ENCODE measurements around the gene RAB35.
A peak's percentile ranks its signal among the peaks of the same experiment; 100 is the strongest.

GRCh38 chr12:120116792-120117651 lies 469 bp upstream of the RAB35 start:
- TF ChIP-seq CTCF (conservative IDR thresholded peaks at IDR 0.05) (no peak), ZFX (IDR thresholded peaks at IDR 0.05) (0 out of 2 replicates have a peak, but pooled peaks have one; percentile 30)

Measured in C4-2B (cell line).